CD4-positive, alpha-beta T cell (primary cell): ENCODE results near the gene PI4KA. TPM values are rescaled to one million over a fixed set of nuclear protein-coding genes. Genes with fewer than 3 reads are reported as not detected.

Experiments
- ATAC-seq: fragments of 200-7000 bp; cut with Tn5 transposase; one replicate; pipeline ENCODE4 v1.10.0; 2022; ENCODE audit warnings: mild to moderate bottlenecking; ENCODE audit not compliant: poor library complexity
- CTCF ChIA-PET: fragments of 350-600 bp; sonication (Branson Sonifier 250); formaldehyde crosslinking; loops from one replicate; lab custom pipeline; 2021; ENCODE audit warnings: antibody characterized with exemption, inconsistent platforms; lab: Charles Lee
- POLR2A ChIA-PET: fragments of 350-600 bp; sonication (Branson Sonifier 250); formaldehyde crosslinking; loops from one replicate; lab custom pipeline; 2021; ENCODE audit warnings: antibody characterized with exemption, inconsistent platforms; lab: Charles Lee
- DNase-seq, 14 experiments: peaks; one replicate each; pipeline ENCODE4 v3.0.0-alpha.2; 2013 to 2020; ENCODE audit warnings: mixed read lengths in 2 of 14
- H3K27ac ChIP-seq, 2 donors: one replicate each; pipeline versions ENCODE4 v1.5.1 to v1.7.0; 2013; ENCODE audit warnings: low read length in 2 of 2, low read depth in 1 of 2, mild to moderate bottlenecking in 1 of 2
- H3K27me3 ChIP-seq, 2 experiments: 1 replicate in 1 of 2; 2 replicates in 1 of 2; pipeline versions ENCODE4 v1.6.1 to v1.7.0; 2013; ENCODE audit warnings: low read length in 2 of 2, control low read depth in 1 of 2, mild to moderate bottlenecking in 1 of 2, moderate library complexity in 1 of 2; ENCODE audit not compliant: insufficient read depth in 2 of 2, control insufficient read depth in 1 of 2
- H3K36me3 ChIP-seq: one replicate; pipeline ENCODE4 v1.6.1; 2013; ENCODE audit warnings: low read length, control low read depth; ENCODE audit not compliant: insufficient read depth
- H3K4me1 ChIP-seq: one replicate; pipeline ENCODE4 v1.6.1; 2013; ENCODE audit warnings: low read length, control low read depth; ENCODE audit not compliant: insufficient read depth
- H3K4me3 ChIP-seq: one replicate; pipeline ENCODE4 v1.5.1; 2013; ENCODE audit warnings: mild to moderate bottlenecking, low read length, moderate library complexity
- H3K9me3 ChIP-seq, 2 experiments: 1 replicate in 1 of 2; 2 replicates in 1 of 2; pipeline versions ENCODE4 v1.6.1 to v1.7.0; 2013; ENCODE audit warnings: low read length in 2 of 2, mild to moderate bottlenecking in 2 of 2, control low read depth in 1 of 2, moderate library complexity in 1 of 2; ENCODE audit not compliant: control insufficient read depth in 1 of 2, insufficient read depth in 1 of 2
- H3K27ac Mint-ChIP-seq: one replicate; pipeline ENCODE4 v1.8.0; 2020; ENCODE audit warnings: mixed read lengths
- H3K27me3 Mint-ChIP-seq: one replicate; pipeline ENCODE4 v1.8.0; 2021; ENCODE audit warnings: mixed read lengths
- H3K36me3 Mint-ChIP-seq: one replicate; pipeline ENCODE4 v1.8.0; 2021; ENCODE audit warnings: low read depth, mixed read lengths
- H3K4me1 Mint-ChIP-seq: one replicate; pipeline ENCODE4 v1.8.0; 2021; ENCODE audit warnings: low read depth, mixed read lengths
- H3K4me3 Mint-ChIP-seq: one replicate; pipeline ENCODE4 v1.8.0; 2020; ENCODE audit warnings: mild to moderate bottlenecking, mixed read lengths
- H3K9me3 Mint-ChIP-seq: one replicate; pipeline ENCODE4 v1.8.0; 2020; ENCODE audit warnings: mixed read lengths
- intact Hi-C, 2 experiments: fragments of 100-400 bp; cut with DNase I in 1 of 2; cut with micrococcal nuclease in 1 of 2; formaldehyde crosslinking; loops; one replicate each; pipeline versions ENCODE4 v1.15.1 to v1.9.0; 2023 to 2025; cut with DNase I, micrococcal nuclease
- total RNA-seq, 174 experiments: library from RNA in 2 of 174; stranded (reverse) in 2 of 174; gene quantifications; one replicate each; pipeline ENCODE4 v1.2.3 and lab custom pipeline; 2021 to 2026
- TF ChIP-seq, protein P1 (sequence below): fragments of 200-600 bp; IDR thresholded peaks from one replicate; pipeline ENCODE4 v1.8.0; 2022; ENCODE audit warnings: antibody characterized with exemption, mild to moderate bottlenecking

The PI4KA gene
- total RNA-seq, 2 experiments from 2014 or later = 137 to 146 TPM

DNA sequence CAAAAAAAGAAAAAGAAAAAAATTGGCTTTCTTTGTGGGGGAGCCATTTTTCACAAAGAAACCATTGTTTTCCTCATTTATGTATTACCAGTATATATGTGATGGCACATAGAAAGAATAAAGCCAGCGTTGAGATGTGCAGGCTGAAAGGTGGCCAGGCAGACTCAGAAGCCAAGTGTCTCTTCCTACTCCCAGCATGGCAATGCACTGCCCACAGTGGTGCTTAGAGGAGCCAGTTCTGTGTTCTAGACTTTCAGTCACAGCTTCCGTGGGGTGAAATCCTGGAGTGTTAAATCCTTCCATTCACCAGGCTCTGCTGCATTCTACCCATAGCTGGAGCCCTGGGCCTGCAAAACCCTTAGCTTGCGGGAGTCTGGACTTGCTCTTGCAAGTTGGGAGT is 19.1 kb upstream of the PI4KA start:
- Mint-ChIP-seq H3K36me3 (peaks cover 60% of the 10 kb centered on the region), H3K4me1 (no peaks in the 10 kb centered on the region), H3K4me3 (no peak overlapping the region), H3K27ac (no peak overlapping the region), H3K9me3 (no peaks in the 10 kb centered on the region), H3K27me3 (no peaks in the 10 kb centered on the region)
- intact Hi-C loops = no loop called here
- H3K9me3 ChIP-seq = no peaks in the 10 kb centered on the region
- CTCF ChIA-PET = interaction anchor here (1.1 kb wide), 1 partner anchor 39 kb away, joined by 3 read pairs; no protein-coding TSS in a partner anchor
- no peak for ATAC-seq
- POLR2A ChIA-PET = no interaction called here
- no peaks in the 10 kb centered on the region for H3K27me3 ChIP-seq
- DNase-seq = no peak
- H3K4me1 ChIP-seq = no peaks in the 10 kb centered on the region
- no peak overlapping the region for H3K4me3 ChIP-seq
- TF ChIP-seq, protein P1, sequence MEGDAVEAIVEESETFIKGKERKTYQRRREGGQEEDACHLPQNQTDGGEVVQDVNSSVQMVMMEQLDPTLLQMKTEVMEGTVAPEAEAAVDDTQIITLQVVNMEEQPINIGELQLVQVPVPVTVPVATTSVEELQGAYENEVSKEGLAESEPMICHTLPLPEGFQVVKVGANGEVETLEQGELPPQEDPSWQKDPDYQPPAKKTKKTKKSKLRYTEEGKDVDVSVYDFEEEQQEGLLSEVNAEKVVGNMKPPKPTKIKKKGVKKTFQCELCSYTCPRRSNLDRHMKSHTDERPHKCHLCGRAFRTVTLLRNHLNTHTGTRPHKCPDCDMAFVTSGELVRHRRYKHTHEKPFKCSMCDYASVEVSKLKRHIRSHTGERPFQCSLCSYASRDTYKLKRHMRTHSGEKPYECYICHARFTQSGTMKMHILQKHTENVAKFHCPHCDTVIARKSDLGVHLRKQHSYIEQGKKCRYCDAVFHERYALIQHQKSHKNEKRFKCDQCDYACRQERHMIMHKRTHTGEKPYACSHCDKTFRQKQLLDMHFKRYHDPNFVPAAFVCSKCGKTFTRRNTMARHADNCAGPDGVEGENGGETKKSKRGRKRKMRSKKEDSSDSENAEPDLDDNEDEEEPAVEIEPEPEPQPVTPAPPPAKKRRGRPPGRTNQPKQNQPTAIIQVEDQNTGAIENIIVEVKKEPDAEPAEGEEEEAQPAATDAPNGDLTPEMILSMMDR = no peak
- H3K27ac ChIP-seq = no peak overlapping the region
- H3K36me3 ChIP-seq = peaks cover 48% of the 10 kb centered on the region

GRCh38 chr22:20875296-20875695 is 16.7 kb upstream of the PI4KA start:
- ChIA-PET POLR2A (interaction anchor here (0.5 to 1.1 kb wide), 2 partner anchors 16 to 182 kb away, joined by 3 to 4 read pairs; partner anchors contain the start of genes PI4KA and SNAP29), CTCF (interaction anchor here (1.0 kb wide), 1 partner anchor 9 kb away, joined by 3 read pairs; no protein-coding TSS in a partner anchor)
- Mint-ChIP-seq H3K9me3 (no peaks in the 10 kb centered on the region), H3K36me3 (peaks cover 48% of the 10 kb centered on the region), H3K4me3 (no peak overlapping the region), H3K4me1 (no peaks in the 10 kb centered on the region), H3K27ac (no peak overlapping the region), H3K27me3 (no peaks in the 10 kb centered on the region)
- Histone ChIP-seq H3K9me3 (no peaks in the 10 kb centered on the region), H3K4me1 (no peaks in the 10 kb centered on the region), H3K36me3 (peaks cover 37% of the 10 kb centered on the region), H3K27me3 (no peaks in the 10 kb centered on the region), H3K4me3 (no peak overlapping the region), H3K27ac (no peak overlapping the region)
- intact Hi-C loops = no loop called here
- ATAC-seq (no peak), DNase-seq (no peak)
- TF ChIP-seq, protein P1 = no peak

DNA sequence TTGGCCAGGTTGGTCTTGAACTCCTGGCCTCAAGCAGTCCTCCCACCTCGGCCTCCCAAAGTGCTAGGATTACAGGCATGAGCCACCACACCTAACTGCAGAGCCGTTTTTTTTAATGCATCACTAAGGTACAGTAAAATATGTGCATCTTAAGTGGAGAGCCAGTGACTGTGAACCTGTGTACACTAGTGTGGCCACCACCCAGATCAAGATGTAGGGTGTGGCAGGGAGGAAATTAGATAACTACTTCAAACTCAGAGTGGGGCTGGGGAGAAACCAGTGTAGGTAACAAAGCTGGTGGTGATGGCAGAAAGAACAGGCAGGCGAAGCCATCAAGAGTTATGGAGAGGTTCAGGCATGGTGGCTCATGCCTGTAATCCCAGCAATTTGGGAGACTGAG is 14.6 kb upstream of the PI4KA start:
- H3K27ac ChIP-seq = no peak overlapping the region
- Mint-ChIP-seq H3K4me3 (no peak overlapping the region), H3K27ac (no peak overlapping the region), H3K27me3 (no peaks in the 10 kb centered on the region), H3K36me3 (peaks cover 59% of the 10 kb centered on the region), H3K4me1 (no peaks in the 10 kb centered on the region), H3K9me3 (no peaks in the 10 kb centered on the region)
- ATAC-seq (no peak), DNase-seq (no peak)
- no peaks in the 10 kb centered on the region for H3K9me3 ChIP-seq
- TF ChIP-seq, protein P1 = no peak
- peaks cover 42% of the 10 kb centered on the region for H3K36me3 ChIP-seq
- intact Hi-C loops = loop anchor here in 1 of 2 experiments (5.0 kb wide), 1 partner anchor 236 kb away; no protein-coding TSS in a partner anchor
- H3K4me1 ChIP-seq = no peaks in the 10 kb centered on the region
- ChIA-PET POLR2A (no interaction called here), CTCF (no interaction called here)
- H3K27me3 ChIP-seq = no peaks in the 10 kb centered on the region
- no peak overlapping the region for H3K4me3 ChIP-seq
